Activated naive CD4-positive, alpha-beta T cell treated with anti-CD3 and anti-CD28 coated beads, Interleukin-2, amount 50 U/mL, for 24 hours (primary cell): ENCODE measurements around the gene KLF9.

Experiments
- H3K27ac Mint-ChIP-seq: one replicate; pipeline ENCODE4 v1.8.0; 2021; ENCODE audit warnings: mild to moderate bottlenecking, mixed read lengths
- H3K27me3 Mint-ChIP-seq: one replicate; pipeline ENCODE4 v1.8.0; 2021; ENCODE audit warnings: mixed read lengths
- H3K36me3 Mint-ChIP-seq: one replicate; pipeline ENCODE4 v1.8.0; 2021; ENCODE audit warnings: mixed read lengths
- H3K4me1 Mint-ChIP-seq: one replicate; pipeline ENCODE4 v1.8.0; 2021; ENCODE audit warnings: mixed read lengths
- H3K4me3 Mint-ChIP-seq: one replicate; pipeline ENCODE4 v1.8.0; 2021; ENCODE audit warnings: mild to moderate bottlenecking, mixed read lengths
- H3K9me3 Mint-ChIP-seq: one replicate; pipeline ENCODE4 v1.8.0; 2021; ENCODE audit warnings: mixed read lengths

The KLF9 gene

GRCh38 chr9:70435948-70436347 is 21.5 kb upstream of the KLF9 start:
- no peak overlapping the region for H3K4me3 Mint-ChIP-seq
- peaks cover 30% of the 10 kb centered on the region for H3K4me1 Mint-ChIP-seq
- no peak overlapping the region for H3K27ac Mint-ChIP-seq
- H3K27me3 Mint-ChIP-seq = no peaks in the 10 kb centered on the region
- H3K9me3 Mint-ChIP-seq = no peaks in the 10 kb centered on the region
- H3K36me3 Mint-ChIP-seq = no peaks in the 10 kb centered on the region

- H3K36me3 Mint-ChIP-seq = no peaks in the 10 kb centered on the region
Measured at GRCh38 chr9:70429899-70430298, 15.4 kb upstream of the KLF9 start.

GRCh38 chr9:70428781-70429180 is 14.3 kb upstream of the KLF9 start:
- Mint-ChIP-seq H3K4me3 (no peak overlapping the region), H3K4me1 (peaks cover 15% of the 10 kb centered on the region), H3K27ac (no peak overlapping the region), H3K9me3 (no peaks in the 10 kb centered on the region), H3K27me3 (no peaks in the 10 kb centered on the region), H3K36me3 (no peaks in the 10 kb centered on the region)

More at GRCh38 chr9:70429899-70430298, 15.4 kb upstream of the KLF9 start:
- H3K27me3 Mint-ChIP-seq = no peaks in the 10 kb centered on the region
- H3K4me1 Mint-ChIP-seq = peaks cover 11% of the 10 kb centered on the region
- no peak overlapping the region for H3K4me3 Mint-ChIP-seq
- H3K27ac Mint-ChIP-seq = no peak overlapping the region
- no peaks in the 10 kb centered on the region for H3K9me3 Mint-ChIP-seq

- no peaks in the 10 kb centered on the region for H3K27me3 Mint-ChIP-seq
- H3K27ac Mint-ChIP-seq = no peak overlapping the region
- no peak overlapping the region for H3K4me3 Mint-ChIP-seq
- H3K36me3 Mint-ChIP-seq = no peaks in the 10 kb centered on the region
- peaks cover 17% of the 10 kb centered on the region for H3K4me1 Mint-ChIP-seq
- H3K9me3 Mint-ChIP-seq = no peaks in the 10 kb centered on the region
Measured at GRCh38 chr9:70427161-70427945, 12.9 kb upstream of the KLF9 start.

- Mint-ChIP-seq H3K4me1 (peaks cover 38% of the 10 kb centered on the region), H3K4me3 (no peak overlapping the region), H3K27me3 (no peaks in the 10 kb centered on the region), H3K9me3 (no peaks in the 10 kb centered on the region), H3K27ac (peak overlapping the region; percentile 64), H3K36me3 (no peaks in the 10 kb centered on the region)
Measured at GRCh38 chr9:70425192-70425591, 10.7 kb upstream of the KLF9 start.

- Mint-ChIP-seq H3K27me3 (no peaks in the 10 kb centered on the region), H3K9me3 (no peaks in the 10 kb centered on the region), H3K4me1 (peaks cover 49% of the 10 kb centered on the region), H3K4me3 (peak overlapping the region; percentile 97), H3K27ac (peak overlapping the region; percentile 96), H3K36me3 (no peaks in the 10 kb centered on the region)
Measured at GRCh38 chr9:70422371-70423043, 8.1 kb upstream of the KLF9 start.

GRCh38 chr9:70421272-70422180 is 7.1 kb upstream of the KLF9 start:
- Mint-ChIP-seq H3K27me3 (no peaks in the 10 kb centered on the region), H3K4me3 (peak overlapping the region; percentile 97), H3K4me1 (peaks cover 53% of the 10 kb centered on the region), H3K9me3 (no peaks in the 10 kb centered on the region), H3K36me3 (no peaks in the 10 kb centered on the region), H3K27ac (peak overlapping the region; percentile 96)

GRCh38 chr9:70420441-70421271 is 6.2 kb upstream of the KLF9 start:
- H3K4me3 Mint-ChIP-seq = peak overlapping the region; percentile 97
- peak overlapping the region; percentile 100 for H3K27ac Mint-ChIP-seq
- H3K36me3 Mint-ChIP-seq = no peaks in the 10 kb centered on the region
- H3K27me3 Mint-ChIP-seq = no peaks in the 10 kb centered on the region
- peaks cover 59% of the 10 kb centered on the region for H3K4me1 Mint-ChIP-seq
- no peaks in the 10 kb centered on the region for H3K9me3 Mint-ChIP-seq

GRCh38 chr9:70419556-70420440 is 5.3 kb upstream of the KLF9 start:
- no peaks in the 10 kb centered on the region for H3K36me3 Mint-ChIP-seq
- H3K9me3 Mint-ChIP-seq = no peaks in the 10 kb centered on the region
- peak overlapping the region; percentile 100 for H3K27ac Mint-ChIP-seq
- peaks cover 59% of the 10 kb centered on the region for H3K4me1 Mint-ChIP-seq
- no peaks in the 10 kb centered on the region for H3K27me3 Mint-ChIP-seq
- H3K4me3 Mint-ChIP-seq = peak overlapping the region; percentile 97

- H3K36me3 Mint-ChIP-seq = no peaks in the 10 kb centered on the region
- peak overlapping the region; percentile 100 for H3K27ac Mint-ChIP-seq
- no peaks in the 10 kb centered on the region for H3K27me3 Mint-ChIP-seq
- no peaks in the 10 kb centered on the region for H3K9me3 Mint-ChIP-seq
- H3K4me1 Mint-ChIP-seq = peaks cover 62% of the 10 kb centered on the region
- peak overlapping the region; percentile 97 for H3K4me3 Mint-ChIP-seq
Measured at GRCh38 chr9:70418822-70419555, 4.5 kb upstream of the KLF9 start.

- Mint-ChIP-seq H3K36me3 (no peaks in the 10 kb centered on the region), H3K27ac (no peak overlapping the region), H3K4me3 (no peak overlapping the region), H3K9me3 (no peaks in the 10 kb centered on the region), H3K4me1 (peaks cover 41% of the 10 kb centered on the region), H3K27me3 (no peaks in the 10 kb centered on the region)
Measured at GRCh38 chr9:70415476-70415875, 1.0 kb upstream of the KLF9 start.

- H3K4me3 Mint-ChIP-seq = peak overlapping the region; percentile 99
- no peaks in the 10 kb centered on the region for H3K36me3 Mint-ChIP-seq
Measured at GRCh38 chr9:70415041-70415440, 584 bp upstream of the KLF9 start.

GRCh38 chr9:70413464-70413798 is 1.0 kb downstream of the KLF9 start:
- H3K4me1 Mint-ChIP-seq = peaks cover 49% of the 10 kb centered on the region
- H3K27ac Mint-ChIP-seq = peak overlapping the region; percentile 100
- H3K27me3 Mint-ChIP-seq = no peaks in the 10 kb centered on the region
- H3K9me3 Mint-ChIP-seq = no peaks in the 10 kb centered on the region
- H3K4me3 Mint-ChIP-seq = peak overlapping the region; percentile 99
- no peaks in the 10 kb centered on the region for H3K36me3 Mint-ChIP-seq

More at GRCh38 chr9:70415041-70415440, 584 bp upstream of the KLF9 start:
- no peaks in the 10 kb centered on the region for H3K27me3 Mint-ChIP-seq
- H3K27ac Mint-ChIP-seq = peak overlapping the region; percentile 100
- H3K9me3 Mint-ChIP-seq = no peaks in the 10 kb centered on the region
- H3K4me1 Mint-ChIP-seq = peaks cover 43% of the 10 kb centered on the region
